ENCODE measurements around the gene TCP11.
"Not testable (repeated sequence)": the region's sequence is repeated elsewhere in the genome, so short reads cannot be mapped to it uniquely, and the experiment has no call there.

The TCP11 gene

GRCh38 chr6:35139924-35140638, 1.1 kb downstream of the TCP11 start:
- TF ChIP-seq CTCF (IDR thresholded peaks at IDR 0.05; ENCODE audit: borderline replicate concordance, insufficient read depth, low read depth, low read length), result peak; percentile 64; the same call in 1 of the 2 replicates
- H3K4me3 ChIP-seq (ENCODE audit: low read depth, low read length), result no peak overlapping the region

GRCh38 chr6:35139470-35139869, 1.7 kb downstream of the TCP11 start:
- no peak for TF ChIP-seq CTCF (IDR thresholded peaks at IDR 0.05; ENCODE audit: borderline replicate concordance, insufficient read depth, low read depth, low read length)
- H3K4me3 ChIP-seq (ENCODE audit: low read depth, low read length), result no peak overlapping the region

GRCh38 chr6:35138191-35138590, 2.9 kb downstream of the TCP11 start:
- not testable (repeated sequence) for H3K4me3 ChIP-seq (ENCODE audit: low read depth, low read length)

- TF ChIP-seq CTCF (IDR thresholded peaks at IDR 0.05; ENCODE audit: borderline replicate concordance, insufficient read depth, low read depth, low read length), result no peak
- H3K4me3 ChIP-seq (ENCODE audit: low read depth, low read length), result no peak overlapping the region
Measured at GRCh38 chr6:35136185-35136584, 5.0 kb downstream of the TCP11 start.

GRCh38 chr6:35128496-35128895, 12.6 kb downstream of the TCP11 start:
- H3K4me3 ChIP-seq (ENCODE audit: low read depth, low read length), result no peak overlapping the region
- TF ChIP-seq CTCF (IDR thresholded peaks at IDR 0.05; ENCODE audit: borderline replicate concordance, insufficient read depth, low read depth, low read length), result no peak

- TF ChIP-seq CTCF (IDR thresholded peaks at IDR 0.05; ENCODE audit: borderline replicate concordance, insufficient read depth, low read depth, low read length), result no peak
Measured at GRCh38 chr6:35128042-35128441, 13.1 kb downstream of the TCP11 start.

GRCh38 chr6:35124356-35124755, 16.8 kb downstream of the TCP11 start:
- no peak for TF ChIP-seq CTCF (IDR thresholded peaks at IDR 0.05; ENCODE audit: borderline replicate concordance, insufficient read depth, low read depth, low read length)
- H3K4me3 ChIP-seq (ENCODE audit: low read depth, low read length), result no peak overlapping the region

More at GRCh38 chr6:35128042-35128441, 13.1 kb downstream of the TCP11 start:
- no peak overlapping the region for H3K4me3 ChIP-seq (ENCODE audit: low read depth, low read length)

Data from GM12875 (cell line).